ENCODE measurements around the gene P3H2.
"Not testable (repeated sequence)": the region's sequence is repeated elsewhere in the genome, so short reads cannot be mapped to it uniquely, and the experiment has no call there.

The P3H2 gene

GRCh38 chr3:190083635-190084034 lies 37.1 kb downstream of the P3H2 start:
- no peak for DNase-seq (ENCODE audit: low read depth)

GRCh38 chr3:190081389-190081788 lies 39.3 kb downstream of the P3H2 start:
- DNase-seq (ENCODE audit: low read depth): no peak

GRCh38 chr3:190079173-190079572 lies 41.5 kb downstream of the P3H2 start:
- not testable (repeated sequence) for DNase-seq (ENCODE audit: low read depth)

GRCh38 chr3:190077395-190078045 lies 43.2 kb downstream of the P3H2 start:
- DNase-seq (ENCODE audit: low read depth): no peak

GRCh38 chr3:190076601-190077394 lies 43.9 kb downstream of the P3H2 start:
- no peak for DNase-seq (ENCODE audit: low read depth)

GRCh38 chr3:190076136-190076535 lies 44.6 kb downstream of the P3H2 start:
- no peak for DNase-seq (ENCODE audit: low read depth)

GRCh38 chr3:190074817-190075216 lies 45.9 kb downstream of the P3H2 start:
- DNase-seq (ENCODE audit: low read depth): no peak

GRCh38 chr3:190073264-190074008 lies 47.3 kb downstream of the P3H2 start:
- DNase-seq (ENCODE audit: low read depth): no peak

- DNase-seq (ENCODE audit: low read depth): no peak
Measured at GRCh38 chr3:190072856-190073255, 47.8 kb downstream of the P3H2 start.

- DNase-seq (ENCODE audit: low read depth): not testable (repeated sequence)
Measured at GRCh38 chr3:190071921-190072320, 48.8 kb downstream of the P3H2 start.

GRCh38 chr3:190070622-190071347 lies 49.9 kb downstream of the P3H2 start:
- DNase-seq (ENCODE audit: low read depth): no peak

GRCh38 chr3:190065204-190065603 lies 55.5 kb downstream of the P3H2 start:
- DNase-seq (ENCODE audit: low read depth): no peak

GRCh38 chr3:190064659-190065058 lies 56.0 kb downstream of the P3H2 start:
- DNase-seq (ENCODE audit: low read depth): no peak

- no peak for DNase-seq (ENCODE audit: low read depth)
Measured at GRCh38 chr3:190064112-190064511, 56.6 kb downstream of the P3H2 start.

GRCh38 chr3:190063490-190063889 lies 57.2 kb downstream of the P3H2 start:
- no peak for DNase-seq (ENCODE audit: low read depth)

GRCh38 chr3:190060192-190060775 lies 60.4 kb downstream of the P3H2 start:
- no peak for DNase-seq (ENCODE audit: low read depth)

- no peak for DNase-seq (ENCODE audit: low read depth)
Measured at GRCh38 chr3:190059242-190059590, 61.5 kb downstream of the P3H2 start.

GRCh38 chr3:190058521-190059241 lies 62.0 kb downstream of the P3H2 start:
- DNase-seq (ENCODE audit: low read depth): no peak

GRCh38 chr3:190056742-190057141 lies 64.0 kb downstream of the P3H2 start:
- DNase-seq (ENCODE audit: low read depth): no peak

GRCh38 chr3:190055773-190056172 lies 64.9 kb downstream of the P3H2 start:
- no peak for DNase-seq (ENCODE audit: low read depth)
